Measurements from ENCODE around the gene HJV. TPM values are rescaled to one million over a fixed set of nuclear protein-coding genes. Genes with fewer than 3 reads are reported as not detected.

HJV gene
- total and polyA plus RNA-seq, 2 of the 13 experiments (the other 11 are each of a cell fraction or from before 2014, with no cell fraction given) = 0.18 TPM; not detected in 1

DNA sequence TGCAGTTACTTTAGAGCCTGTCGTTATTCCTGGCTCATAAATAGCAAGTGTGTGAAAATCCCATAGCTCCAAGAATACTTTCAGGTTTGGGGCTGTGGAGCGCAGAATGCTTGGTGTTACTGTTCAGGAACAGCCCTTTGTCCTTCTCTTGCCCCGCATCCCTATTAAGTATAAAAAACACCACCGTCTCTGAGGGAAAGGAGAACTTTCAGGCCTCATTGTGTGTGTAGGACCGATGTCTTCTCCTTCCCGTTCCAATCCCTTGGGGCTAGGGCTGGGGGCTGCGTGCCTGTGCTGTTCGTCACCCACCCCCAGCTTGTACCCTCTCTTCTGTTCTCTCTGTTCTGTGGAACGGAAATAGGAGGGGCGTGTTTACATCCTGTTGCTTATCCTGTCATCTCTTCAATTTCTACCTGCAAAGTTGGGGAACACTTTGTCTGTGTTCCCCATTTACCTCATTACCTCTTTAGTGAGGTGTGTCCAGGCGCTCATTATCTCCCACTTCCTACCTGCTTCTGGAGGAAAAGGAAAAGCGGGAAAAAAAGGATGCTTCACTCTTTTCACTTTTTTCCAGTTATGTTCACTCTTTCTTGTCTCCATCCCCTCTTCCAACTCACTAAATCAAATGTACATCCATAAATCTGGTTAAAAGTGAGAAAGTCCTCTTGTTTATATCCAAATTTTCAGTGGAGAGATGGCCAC, 24.4 kb downstream of the HJV start (continued):
- TF ChIP-seq EZH2 (conservative IDR thresholded peaks at IDR 0.05; ENCODE audit: low read depth, low read length) (no peak), MIXL1 (CRISPR knock-in tag; IDR thresholded peaks at IDR 0.05) (0 out of 2 replicates have a peak, but pooled peaks have one; percentile 23), TCF7 (IDR thresholded peaks at IDR 0.05; ENCODE audit: low read depth) (peak; percentile 42; the same call in 1 of the 2 replicates), ZNF431 (CRISPR knock-in tag; IDR thresholded peaks at IDR 0.05; ENCODE audit: borderline replicate concordance, low read depth) (no peak), KLF12 (CRISPR knock-in tag; IDR thresholded peaks at IDR 0.05; ENCODE audit: borderline replicate concordance) (0 out of 2 replicates have a peak, but pooled peaks have one; percentile 11), ZNF75D (CRISPR knock-in tag; IDR thresholded peaks at IDR 0.05; ENCODE audit: borderline replicate concordance) (no peak), HNF4G (IDR thresholded peaks at IDR 0.05; ENCODE audit: borderline replicate concordance, low read depth, low read length) (no peak), HNF4G (CRISPR knock-in tag; IDR thresholded peaks at IDR 0.05; ENCODE audit: borderline replicate concordance, low read depth) (0 out of 2 replicates have a peak, but pooled peaks have one; percentile 7), CBX1 (IDR thresholded peaks at IDR 0.05; ENCODE audit: low read depth) (no peak), ZC3H4 (CRISPR knock-in tag; IDR thresholded peaks at IDR 0.05; ENCODE audit: borderline replicate concordance) (peak; percentile 21; the same call in 1 of the 2 replicates), ZFP36 (IDR thresholded peaks at IDR 0.05; ENCODE audit: borderline replicate concordance, low read depth, low read length, partially characterized antibody) (no peak), TAF1 (CRISPR knock-in tag; IDR thresholded peaks at IDR 0.05) (no peak), SNAPC2 (CRISPR knock-in tag; IDR thresholded peaks at IDR 0.05) (peak; percentile 56; the same call in 1 of the 2 replicates), PPARG (CRISPR knock-in tag; conservative IDR thresholded peaks at IDR 0.05) (0 out of 2 replicates have a peak, but pooled peaks have one; percentile 13), SATB2 (CRISPR knock-in tag; IDR thresholded peaks at IDR 0.05) (no peak), ZNF446 (CRISPR knock-in tag; IDR thresholded peaks at IDR 0.05) (no peak), GFI1 (CRISPR knock-in tag; IDR thresholded peaks at IDR 0.05; ENCODE audit: borderline replicate concordance) (no peak)
- TF ChIP-seq, protein P1, sequence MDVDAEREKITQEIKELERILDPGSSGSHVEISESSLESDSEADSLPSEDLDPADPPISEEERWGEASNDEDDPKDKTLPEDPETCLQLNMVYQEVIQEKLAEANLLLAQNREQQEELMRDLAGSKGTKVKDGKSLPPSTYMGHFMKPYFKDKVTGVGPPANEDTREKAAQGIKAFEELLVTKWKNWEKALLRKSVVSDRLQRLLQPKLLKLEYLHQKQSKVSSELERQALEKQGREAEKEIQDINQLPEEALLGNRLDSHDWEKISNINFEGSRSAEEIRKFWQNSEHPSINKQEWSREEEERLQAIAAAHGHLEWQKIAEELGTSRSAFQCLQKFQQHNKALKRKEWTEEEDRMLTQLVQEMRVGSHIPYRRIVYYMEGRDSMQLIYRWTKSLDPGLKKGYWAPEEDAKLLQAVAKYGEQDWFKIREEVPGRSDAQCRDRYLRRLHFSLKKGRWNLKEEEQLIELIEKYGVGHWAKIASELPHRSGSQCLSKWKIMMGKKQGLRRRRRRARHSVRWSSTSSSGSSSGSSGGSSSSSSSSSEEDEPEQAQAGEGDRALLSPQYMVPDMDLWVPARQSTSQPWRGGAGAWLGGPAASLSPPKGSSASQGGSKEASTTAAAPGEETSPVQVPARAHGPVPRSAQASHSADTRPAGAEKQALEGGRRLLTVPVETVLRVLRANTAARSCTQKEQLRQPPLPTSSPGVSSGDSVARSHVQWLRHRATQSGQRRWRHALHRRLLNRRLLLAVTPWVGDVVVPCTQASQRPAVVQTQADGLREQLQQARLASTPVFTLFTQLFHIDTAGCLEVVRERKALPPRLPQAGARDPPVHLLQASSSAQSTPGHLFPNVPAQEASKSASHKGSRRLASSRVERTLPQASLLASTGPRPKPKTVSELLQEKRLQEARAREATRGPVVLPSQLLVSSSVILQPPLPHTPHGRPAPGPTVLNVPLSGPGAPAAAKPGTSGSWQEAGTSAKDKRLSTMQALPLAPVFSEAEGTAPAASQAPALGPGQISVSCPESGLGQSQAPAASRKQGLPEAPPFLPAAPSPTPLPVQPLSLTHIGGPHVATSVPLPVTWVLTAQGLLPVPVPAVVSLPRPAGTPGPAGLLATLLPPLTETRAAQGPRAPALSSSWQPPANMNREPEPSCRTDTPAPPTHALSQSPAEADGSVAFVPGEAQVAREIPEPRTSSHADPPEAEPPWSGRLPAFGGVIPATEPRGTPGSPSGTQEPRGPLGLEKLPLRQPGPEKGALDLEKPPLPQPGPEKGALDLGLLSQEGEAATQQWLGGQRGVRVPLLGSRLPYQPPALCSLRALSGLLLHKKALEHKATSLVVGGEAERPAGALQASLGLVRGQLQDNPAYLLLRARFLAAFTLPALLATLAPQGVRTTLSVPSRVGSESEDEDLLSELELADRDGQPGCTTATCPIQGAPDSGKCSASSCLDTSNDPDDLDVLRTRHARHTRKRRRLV (CRISPR knock-in tag; IDR thresholded peaks at IDR 0.05) = no peak
